ENCODE results near the gene DDX25.
"Not testable (repeated sequence)": the region's sequence is repeated elsewhere in the genome, so short reads cannot be mapped to it uniquely, and the experiment has no call there.

Gene DDX25

GRCh38 chr11:125903711-125904659 lies at the start of gene DDX25:
DDX25 (plus strand) TSS chr11:125904508; CDS start chr11:125904518, 10 bp downstream.
- H3K4me3 ChIP-seq (ENCODE audit: low read length) = peak within 1 kb of the TSS; percentile 8; the same call in 1 of the 2 replicates
- TF ChIP-seq, protein P1, sequence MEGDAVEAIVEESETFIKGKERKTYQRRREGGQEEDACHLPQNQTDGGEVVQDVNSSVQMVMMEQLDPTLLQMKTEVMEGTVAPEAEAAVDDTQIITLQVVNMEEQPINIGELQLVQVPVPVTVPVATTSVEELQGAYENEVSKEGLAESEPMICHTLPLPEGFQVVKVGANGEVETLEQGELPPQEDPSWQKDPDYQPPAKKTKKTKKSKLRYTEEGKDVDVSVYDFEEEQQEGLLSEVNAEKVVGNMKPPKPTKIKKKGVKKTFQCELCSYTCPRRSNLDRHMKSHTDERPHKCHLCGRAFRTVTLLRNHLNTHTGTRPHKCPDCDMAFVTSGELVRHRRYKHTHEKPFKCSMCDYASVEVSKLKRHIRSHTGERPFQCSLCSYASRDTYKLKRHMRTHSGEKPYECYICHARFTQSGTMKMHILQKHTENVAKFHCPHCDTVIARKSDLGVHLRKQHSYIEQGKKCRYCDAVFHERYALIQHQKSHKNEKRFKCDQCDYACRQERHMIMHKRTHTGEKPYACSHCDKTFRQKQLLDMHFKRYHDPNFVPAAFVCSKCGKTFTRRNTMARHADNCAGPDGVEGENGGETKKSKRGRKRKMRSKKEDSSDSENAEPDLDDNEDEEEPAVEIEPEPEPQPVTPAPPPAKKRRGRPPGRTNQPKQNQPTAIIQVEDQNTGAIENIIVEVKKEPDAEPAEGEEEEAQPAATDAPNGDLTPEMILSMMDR (conservative IDR thresholded peaks at IDR 0.05; ENCODE audit: low read length) = no peak
- no peak for DNase-seq (ENCODE audit: low read depth)

GRCh38 chr11:125857670-125858069 lies 46.6 kb upstream of the DDX25 start:
- H3K4me3 ChIP-seq (ENCODE audit: low read length); DNase-seq (ENCODE audit: low read depth): not testable (repeated sequence)

GRCh38 chr11:125862786-125863185 lies 41.5 kb upstream of the DDX25 start:
- DNase-seq (ENCODE audit: low read depth); H3K4me3 ChIP-seq (ENCODE audit: low read length): not testable (repeated sequence)

DNA sequence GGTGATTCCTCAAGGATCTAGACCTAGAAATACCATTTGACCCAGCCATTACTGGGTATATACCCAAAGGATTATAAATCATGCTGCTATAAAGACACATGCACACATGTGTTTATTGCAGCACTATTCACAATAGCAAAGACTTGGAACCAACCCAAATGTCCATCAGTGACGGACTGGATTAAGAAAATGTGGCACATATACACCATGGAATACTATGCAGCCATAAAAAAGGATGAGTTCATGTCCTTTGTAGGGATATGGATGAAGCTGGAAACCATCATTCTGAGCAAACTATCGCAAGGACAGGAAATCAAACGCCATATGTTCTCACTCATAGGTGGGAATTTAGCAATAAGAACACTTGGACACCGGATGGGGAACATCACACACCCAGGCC lies 39.0 kb upstream of the DDX25 start:
- not testable (repeated sequence) for H3K4me3 ChIP-seq (ENCODE audit: low read length); DNase-seq (ENCODE audit: low read depth)

DNA sequence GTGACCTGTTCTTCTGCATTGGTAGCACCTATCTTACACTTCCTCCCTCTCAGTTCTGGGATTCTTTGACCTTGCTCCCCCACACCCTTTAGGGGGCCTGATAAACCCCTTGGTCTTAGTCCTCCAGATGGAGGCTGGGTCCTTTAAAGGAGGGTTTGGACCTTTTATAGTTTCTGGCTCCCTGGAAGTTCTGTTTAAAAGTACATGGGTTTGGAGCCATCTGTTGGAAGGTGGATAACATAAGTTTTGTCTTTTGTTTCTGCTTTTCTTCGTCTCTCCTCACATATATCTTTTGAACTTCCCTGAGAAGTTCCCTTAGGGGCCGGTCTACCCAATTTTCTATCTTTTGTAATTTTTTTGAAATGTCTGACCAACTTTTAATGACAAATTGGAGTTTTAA lies 34.8 kb upstream of the DDX25 start:
- DNase-seq (ENCODE audit: low read depth) = no peak
- TF ChIP-seq, protein P1 (conservative IDR thresholded peaks at IDR 0.05; ENCODE audit: low read length) = no peak
- H3K4me3 ChIP-seq (ENCODE audit: low read length) = no peak overlapping the region

DNA sequence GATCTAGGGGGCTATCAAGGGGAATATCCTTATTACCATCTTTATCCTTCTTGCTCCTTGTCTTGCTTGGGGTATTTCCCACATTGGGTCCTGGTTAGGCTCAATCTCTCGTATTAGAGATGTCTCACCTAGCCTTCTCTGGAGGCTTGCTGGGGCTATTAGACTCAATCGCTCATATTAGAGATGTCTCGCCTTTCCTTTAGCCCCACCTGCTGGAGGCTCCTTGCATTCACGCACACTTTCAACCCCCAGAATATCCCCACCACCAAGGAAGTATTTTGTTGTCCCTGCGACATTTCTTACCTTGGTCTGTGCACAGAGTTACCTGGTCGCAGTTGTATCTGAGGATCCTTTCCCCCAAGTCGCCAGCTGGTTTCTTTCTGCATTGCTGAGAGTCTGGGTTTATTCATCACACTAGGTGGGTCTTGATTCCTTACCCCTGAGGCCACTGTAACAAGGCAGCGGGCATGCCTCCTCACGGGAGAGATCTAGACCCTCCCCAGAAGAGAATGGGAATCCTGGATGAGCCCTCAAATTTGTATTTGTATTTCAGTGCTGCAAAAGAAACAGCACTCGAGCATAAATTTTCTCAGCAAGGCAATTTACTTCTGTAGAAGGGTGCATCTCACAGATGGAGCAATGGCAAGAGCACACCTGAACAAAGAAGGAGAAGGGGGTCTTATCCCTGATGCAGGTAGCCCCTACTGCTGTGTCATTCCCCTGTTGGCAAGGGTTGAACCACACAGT lies 32.7 kb upstream of the DDX25 start:
- DNase-seq (ENCODE audit: low read depth) = peak; percentile 29
- H3K4me3 ChIP-seq (ENCODE audit: low read length) = no peak overlapping the region
- TF ChIP-seq, protein P1 (conservative IDR thresholded peaks at IDR 0.05; ENCODE audit: low read length) = peak; percentile 66

- H3K4me3 ChIP-seq (ENCODE audit: low read length) = no peak overlapping the region
- no peak for DNase-seq (ENCODE audit: low read depth)
- TF ChIP-seq, protein P1 (conservative IDR thresholded peaks at IDR 0.05; ENCODE audit: low read length) = no peak
Observed at GRCh38 chr11:125872138-125872491, 32.2 kb upstream of the DDX25 start.

- DNase-seq (ENCODE audit: low read depth) = no peak
- TF ChIP-seq, protein P1 (conservative IDR thresholded peaks at IDR 0.05; ENCODE audit: low read length) = no peak
- no peak overlapping the region for H3K4me3 ChIP-seq (ENCODE audit: low read length)
Observed at GRCh38 chr11:125873881-125874555, 30.3 kb upstream of the DDX25 start.
